ENCODE results near the gene COL27A1. TPM values are rescaled to one million over a fixed set of nuclear protein-coding genes. Genes with fewer than 3 reads are reported as not detected.

Gene COL27A1
- total RNA-seq, 1 experiment from 2014 or later, result 21.1 TPM

DNA sequence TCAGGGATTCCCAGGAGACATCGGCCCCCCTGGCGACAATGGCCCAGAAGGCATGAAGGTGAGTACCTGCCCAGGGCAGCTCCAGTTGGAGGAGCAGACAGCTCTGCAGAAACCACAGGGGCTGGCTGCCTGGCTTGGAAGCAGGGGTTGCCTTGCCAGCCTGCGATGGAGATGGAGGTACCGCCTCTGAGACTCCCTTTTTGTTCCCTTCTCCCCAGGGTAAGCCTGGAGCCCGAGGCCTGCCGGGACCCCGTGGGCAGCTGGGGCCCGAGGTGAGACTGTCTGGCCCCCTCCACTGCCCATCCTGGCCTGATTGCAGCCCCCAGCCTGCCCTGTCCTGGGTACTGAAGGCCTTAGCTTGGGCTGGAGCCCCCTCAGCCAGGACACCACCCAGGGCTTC is 84.9 kb downstream of the COL27A1 start:
- DNase-seq (ENCODE audit: low read depth), result no peak

DNA sequence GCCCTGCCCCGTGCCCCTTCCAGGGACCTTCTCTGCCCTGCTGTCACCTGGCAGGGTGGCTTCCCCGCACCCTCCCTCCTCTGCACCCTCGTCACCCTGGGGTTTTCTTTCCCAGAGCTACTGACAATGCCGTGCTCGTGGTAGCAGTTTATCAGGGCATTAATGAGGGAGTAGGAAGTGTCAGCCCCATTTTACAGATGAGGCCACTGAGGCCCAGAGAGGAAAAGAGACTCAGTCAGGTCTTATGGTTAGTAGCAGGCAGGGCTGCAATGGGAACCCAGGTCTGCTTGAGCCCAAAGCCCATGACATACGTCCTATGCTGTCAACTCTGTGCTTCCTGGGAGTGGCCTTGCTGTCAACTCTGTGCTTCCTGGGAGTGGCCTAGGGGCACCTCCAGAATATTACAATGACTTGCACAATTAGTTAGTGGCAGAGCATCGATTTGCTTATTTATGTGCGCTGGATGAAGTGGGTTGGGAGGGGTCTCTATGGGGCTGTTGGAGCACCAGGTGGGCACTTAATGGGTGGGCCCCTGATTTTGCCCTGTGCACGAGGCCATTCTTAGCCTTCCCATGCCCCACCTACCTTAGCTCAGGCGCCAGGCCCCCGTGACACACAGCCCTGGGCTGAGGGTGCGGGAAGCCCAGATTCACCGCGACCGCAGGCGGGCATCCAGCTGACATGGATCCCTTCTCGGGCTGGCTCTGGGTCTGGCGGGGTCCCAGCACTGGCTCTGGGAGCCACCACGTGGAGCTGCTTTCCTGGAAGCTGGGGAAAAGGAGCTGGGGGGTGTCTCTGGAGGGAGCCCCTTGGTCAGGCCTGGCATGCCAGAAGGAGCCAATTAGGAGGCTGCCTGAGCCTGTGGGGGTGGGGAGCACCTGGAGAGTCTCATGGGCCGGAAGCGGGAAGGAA is 85.6 kb downstream of the COL27A1 start:
- DNase-seq (ENCODE audit: low read depth), result no peak

DNA sequence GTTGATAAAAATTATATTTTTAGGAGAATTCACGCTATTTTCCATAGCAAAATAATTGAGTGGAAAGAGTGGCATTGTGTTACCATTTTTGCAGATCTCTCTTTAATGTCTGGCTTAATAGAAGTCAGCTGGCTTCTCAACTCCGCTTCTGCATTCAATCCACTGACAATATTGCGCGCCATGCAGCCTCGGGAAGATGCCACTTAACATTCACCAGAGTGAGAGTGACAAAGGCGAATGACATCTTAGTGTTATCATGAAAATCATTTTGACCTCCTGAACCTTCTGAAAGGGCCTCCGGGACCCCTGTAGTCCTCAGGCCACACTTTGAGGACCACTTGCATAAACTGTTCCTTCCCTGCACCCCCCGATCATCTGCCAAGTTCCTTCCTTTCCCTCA is 87.5 kb downstream of the COL27A1 start:
- DNase-seq (ENCODE audit: low read depth), result no peak

DNA sequence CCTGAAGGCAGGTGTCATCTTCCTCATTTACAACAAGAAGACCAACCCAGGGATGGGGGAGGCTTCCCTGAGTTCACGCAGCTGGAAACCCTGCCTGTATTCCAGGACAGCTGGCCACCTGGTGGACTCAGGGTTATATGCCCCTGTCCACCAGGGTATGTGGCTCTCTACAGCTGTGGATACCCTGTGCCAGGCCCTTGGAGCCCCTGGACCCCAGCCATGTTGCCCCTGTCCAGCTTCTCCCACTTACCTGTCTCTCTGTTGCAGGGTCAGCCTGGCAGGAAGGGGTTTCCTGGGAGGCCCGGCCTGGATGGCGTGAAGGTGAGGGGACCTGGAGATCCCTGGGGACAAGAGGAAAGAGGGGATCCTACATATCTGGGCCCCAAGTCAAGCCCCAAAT is 87.9 kb downstream of the COL27A1 start:
- no peak for DNase-seq (ENCODE audit: low read depth)

DNA sequence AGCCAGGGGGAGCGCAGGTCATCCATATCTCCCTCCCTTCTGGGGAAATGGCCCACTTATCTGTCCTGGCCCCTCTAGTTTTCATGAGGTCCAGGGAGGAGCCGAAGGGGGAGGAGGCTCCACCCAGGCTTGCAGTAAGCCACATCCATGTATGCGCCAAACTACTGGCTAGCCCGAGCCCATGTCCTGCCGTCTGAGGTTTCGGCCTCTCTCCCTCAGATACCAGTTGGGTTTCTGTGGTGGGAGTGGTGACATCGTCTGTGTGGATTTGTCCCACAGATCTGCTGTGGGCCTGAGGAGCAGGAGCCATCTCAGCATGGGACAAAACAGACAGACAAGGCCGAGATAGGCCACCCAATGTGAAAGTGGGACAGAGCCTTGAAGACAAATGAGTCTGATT is 89.2 kb downstream of the COL27A1 start:
- DNase-seq (ENCODE audit: low read depth), result no peak

DNA sequence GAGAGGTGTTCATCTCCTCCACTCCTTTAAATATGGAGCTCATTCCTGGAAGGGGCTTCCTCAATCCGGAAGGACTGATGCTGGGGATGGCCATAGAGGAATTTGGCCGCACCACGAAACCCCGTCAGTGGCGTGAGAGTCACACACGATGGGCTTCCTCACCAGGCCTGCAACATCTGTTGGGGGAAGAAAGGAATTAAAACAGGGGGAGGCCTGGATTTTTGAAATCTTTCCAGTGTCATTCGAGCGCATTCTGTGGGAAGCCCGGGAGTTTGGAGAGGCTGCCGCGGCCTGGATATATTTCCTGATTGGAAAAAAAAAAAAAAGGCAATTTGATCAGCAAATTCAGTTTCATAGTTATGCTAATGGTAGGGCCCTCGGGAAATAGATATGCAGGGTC is 91.2 kb downstream of the COL27A1 start:
- DNase-seq (ENCODE audit: low read depth), result no peak

DNA sequence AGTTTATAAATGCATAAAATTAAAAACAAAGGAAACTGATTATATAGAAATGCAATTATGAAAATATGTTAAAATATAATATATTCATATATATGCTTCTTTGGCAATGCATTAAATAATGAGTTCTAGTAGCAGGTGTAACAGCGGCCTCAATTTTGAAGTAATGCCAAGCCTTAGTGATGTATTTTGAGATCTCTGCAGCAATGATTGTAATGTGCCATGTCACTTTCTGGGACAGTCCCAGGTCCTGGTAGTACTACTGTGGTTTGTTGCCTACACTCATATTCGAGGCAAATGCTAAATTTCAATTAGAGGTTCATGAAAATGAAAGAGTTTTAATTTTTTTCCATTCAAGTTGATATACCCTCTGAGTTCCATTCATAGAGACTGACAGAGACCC is 91.7 kb downstream of the COL27A1 start:
- DNase-seq (ENCODE audit: low read depth), result no peak

DNA sequence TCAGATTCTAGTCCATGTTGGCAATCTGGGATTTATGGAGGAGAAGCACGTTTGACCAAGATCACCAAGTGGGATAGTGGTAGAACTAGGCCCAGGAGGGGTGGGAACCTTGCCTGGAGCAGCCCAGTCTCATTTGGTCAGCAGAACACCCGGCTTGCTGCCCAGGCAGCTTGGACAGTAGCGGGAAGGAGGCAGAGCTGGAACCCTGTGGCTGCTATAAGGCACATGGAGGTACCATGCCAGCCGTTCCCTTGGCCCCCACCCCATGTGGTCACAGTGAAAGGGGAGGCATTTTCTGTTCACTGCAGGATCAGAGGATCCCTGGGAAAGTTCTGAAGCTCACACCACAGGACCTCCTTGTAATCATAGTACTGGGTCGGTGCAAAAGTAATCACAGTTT is 92.2 kb downstream of the COL27A1 start:
- DNase-seq (ENCODE audit: low read depth), result no peak

DNA sequence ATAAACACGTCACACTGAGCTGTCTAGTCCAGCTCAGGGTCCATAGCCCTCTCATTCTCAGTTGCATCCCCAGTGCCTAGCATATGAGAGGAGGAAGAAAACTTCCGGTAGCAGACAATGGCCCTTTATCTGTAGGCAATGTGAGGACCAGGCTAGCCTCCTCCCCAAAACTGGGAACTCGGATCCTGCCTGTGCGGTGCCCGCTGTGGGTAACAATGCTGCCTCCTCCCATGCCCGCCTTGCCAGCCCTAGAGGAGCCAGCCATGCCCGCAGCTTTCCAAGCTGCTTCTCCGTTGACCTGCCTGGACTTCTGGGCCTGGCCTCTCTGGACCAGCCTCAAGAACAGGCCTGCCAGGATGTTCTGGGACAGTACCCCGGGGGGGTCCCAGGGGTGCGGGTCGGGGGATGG is 93.0 kb downstream of the COL27A1 start:
- DNase-seq (ENCODE audit: low read depth), result no peak

DNA sequence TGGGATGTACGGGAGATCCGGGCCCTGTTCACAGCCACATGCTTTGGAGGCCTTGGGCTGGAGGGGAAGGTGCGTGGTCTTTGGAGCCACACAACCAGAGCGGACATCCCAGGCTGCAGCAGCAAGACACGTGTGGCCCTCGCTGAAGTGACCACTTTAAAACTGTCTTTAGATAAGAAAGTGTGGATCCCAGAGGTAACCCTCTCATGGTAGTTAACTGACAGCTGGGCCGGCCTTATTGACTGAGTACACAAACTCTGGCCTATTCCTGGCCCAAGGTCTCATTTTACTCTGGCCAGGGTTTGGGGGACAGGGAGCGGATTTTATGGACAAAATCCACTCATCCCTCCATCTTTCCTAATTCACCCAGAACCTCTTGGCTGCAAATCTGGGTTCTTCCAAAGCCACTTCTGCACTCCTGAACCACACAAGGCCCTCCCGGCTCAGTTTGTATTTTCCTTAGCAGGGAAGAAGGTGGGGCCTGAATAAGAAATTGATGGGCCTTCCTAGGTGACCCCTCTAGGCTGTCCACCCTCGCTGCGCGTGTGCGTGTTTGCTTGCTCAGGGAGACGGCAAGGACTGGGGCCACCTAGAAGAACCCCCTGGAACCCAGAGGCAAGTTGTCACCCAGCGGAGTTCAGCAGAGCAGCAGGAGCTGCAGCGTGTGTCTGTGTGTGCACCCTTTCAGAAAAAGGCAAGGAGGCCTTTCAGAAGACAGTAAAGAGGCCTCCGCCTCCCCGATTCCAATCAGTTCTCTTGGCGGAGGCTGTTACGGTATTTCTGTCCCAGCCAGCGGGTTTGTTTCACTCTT is 94.3 kb downstream of the COL27A1 start:
- no peak for DNase-seq (ENCODE audit: low read depth)

DNA sequence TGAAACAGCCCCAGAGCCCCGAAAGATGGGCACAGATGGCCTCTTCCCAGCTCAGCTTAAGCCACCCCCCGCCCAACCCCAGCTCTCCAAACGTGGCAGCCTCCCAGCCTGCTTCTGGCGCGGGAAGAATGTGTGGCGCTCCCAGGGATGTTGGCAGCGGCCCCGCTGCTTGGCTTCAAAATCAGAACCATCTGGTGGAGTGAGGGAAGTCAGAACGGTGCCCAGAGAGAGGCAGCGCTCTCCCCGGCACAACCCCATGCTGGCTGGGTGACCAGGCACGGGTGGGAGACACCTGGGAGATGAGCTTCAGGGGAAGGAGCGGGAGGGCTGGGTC is 94.9 kb downstream of the COL27A1 start:
- no peak for DNase-seq (ENCODE audit: low read depth)

DNA sequence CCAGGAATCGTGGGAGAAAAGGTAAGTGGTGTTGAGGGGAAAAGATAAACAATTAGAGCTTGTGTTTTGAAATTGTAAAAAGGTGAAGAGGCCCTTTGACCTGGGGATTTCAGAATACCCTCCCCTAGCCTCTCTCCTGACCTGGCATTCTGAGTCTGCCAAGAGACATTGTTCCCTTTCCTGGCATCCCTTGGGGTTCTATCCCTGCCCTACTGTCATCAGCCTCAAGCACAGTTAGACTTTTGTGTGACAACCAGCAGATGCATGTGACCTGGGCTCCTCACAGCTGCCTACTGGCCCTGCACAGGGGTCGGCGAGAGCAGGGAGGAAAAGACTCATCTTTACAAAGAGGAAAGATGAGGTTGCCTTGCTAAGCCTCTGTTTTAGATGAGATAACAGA is 95.3 kb downstream of the COL27A1 start:
- DNase-seq (ENCODE audit: low read depth), result no peak

DNA sequence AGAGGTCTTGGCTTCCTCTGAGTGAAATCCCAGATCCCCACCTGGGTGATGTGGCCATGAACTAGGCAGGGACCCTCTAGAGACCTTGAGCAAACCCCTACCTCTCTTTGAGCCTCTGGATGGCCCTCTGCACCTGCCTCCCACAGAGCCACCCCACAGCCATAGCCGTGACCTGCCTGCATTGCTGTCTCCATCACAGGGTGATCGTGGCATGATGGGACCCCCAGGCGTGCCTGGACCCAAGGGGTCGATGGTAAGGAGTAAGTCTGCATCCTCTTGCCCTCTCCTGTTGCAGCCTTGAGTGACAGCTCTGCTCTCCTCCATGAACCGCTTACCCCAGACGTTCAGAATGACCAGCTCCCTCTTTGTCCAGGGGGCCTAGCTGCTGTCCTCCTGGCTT is 97.1 kb downstream of the COL27A1 start:
- DNase-seq (ENCODE audit: low read depth), result no peak

DNA sequence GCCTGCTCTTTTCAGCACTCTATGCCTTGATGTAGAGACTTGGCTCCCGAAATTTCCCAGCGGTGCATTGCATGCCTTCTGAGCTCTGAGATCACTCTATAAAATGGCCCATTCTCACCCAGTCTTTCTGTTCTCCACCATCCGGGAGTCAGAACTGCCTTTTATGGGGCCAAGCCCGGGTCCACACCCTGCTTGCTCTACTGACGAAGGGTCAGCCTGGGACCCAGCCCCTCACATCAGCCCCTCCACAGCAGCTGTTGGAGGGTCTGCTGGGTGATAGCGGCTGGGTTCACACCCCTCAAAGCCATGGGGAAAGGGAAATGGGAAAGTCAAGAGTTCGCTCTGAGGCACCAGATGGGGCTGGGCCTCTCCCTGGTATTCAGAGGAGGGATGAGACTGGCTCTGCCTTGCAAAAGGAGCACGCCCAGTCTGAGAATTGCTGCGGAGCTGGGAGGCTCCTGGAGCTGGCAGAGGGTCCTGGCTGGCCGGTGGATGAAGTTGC is 101.5 kb downstream of the COL27A1 start:
- no peak for DNase-seq (ENCODE audit: low read depth)

DNA sequence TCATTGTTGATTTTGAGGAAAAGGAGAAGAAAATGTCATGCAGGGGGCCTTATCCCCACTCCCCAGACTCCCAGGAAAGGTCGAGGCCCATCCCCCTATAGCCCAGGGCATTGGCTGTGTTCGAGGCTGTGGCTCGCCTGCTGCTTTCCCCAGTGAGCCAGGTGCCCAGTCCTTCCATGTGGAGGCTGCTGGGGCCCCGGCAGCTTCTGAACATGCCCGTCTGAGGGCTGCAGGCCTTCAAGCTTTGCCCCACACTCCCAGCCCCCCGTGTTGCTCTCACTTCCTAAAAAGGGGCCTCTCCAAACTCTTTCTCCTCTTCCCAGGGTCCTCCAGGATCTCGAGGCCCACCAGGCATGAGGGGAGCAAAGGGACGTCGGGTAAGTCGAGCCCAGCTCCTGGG is 102.9 kb downstream of the COL27A1 start:
- DNase-seq (ENCODE audit: low read depth), result no peak

DNA sequence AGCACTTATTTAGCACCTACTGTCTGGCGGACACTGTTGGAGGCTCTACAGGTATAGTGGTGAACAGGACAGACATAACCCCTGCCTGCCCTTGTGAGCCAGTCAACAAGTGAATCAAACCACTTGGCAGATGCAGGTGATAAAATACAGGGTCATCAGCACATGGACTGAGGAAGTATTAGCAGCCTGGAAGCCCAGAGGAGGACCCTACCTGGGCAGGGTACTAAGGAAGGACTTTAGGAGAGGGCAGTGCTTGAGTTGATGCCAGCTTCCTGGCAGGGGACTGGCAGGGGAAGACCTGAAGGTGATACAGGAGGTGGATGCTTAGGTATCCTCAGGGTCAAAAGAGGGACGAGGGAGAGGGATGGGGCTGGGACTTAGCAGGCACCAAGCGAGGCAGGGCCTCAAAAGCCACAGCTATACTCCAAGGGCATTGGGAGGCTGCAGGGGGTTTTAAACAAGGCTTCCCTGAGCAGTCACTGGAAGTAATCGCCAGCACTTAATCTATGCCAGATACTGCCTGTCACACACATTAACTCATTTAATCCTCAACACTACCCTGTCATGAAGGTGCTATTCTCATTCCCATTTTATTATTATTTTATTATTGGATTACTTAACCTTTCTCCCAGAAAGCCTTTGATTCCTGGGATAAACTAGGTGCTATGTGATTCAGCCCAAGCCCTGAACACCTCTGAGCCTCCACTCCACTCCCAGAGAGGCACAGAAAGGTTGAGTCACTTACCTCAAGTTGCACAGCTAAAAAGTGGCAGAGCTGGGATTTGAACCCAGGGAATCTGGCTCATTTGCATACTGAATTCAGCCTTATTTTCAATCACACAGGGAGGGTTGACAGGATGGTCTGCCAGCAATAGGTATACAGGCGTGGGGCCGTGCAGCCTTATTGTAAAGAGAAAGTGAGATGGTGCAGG is 103.8 kb downstream of the COL27A1 start:
- no peak for DNase-seq (ENCODE audit: low read depth)

DNA sequence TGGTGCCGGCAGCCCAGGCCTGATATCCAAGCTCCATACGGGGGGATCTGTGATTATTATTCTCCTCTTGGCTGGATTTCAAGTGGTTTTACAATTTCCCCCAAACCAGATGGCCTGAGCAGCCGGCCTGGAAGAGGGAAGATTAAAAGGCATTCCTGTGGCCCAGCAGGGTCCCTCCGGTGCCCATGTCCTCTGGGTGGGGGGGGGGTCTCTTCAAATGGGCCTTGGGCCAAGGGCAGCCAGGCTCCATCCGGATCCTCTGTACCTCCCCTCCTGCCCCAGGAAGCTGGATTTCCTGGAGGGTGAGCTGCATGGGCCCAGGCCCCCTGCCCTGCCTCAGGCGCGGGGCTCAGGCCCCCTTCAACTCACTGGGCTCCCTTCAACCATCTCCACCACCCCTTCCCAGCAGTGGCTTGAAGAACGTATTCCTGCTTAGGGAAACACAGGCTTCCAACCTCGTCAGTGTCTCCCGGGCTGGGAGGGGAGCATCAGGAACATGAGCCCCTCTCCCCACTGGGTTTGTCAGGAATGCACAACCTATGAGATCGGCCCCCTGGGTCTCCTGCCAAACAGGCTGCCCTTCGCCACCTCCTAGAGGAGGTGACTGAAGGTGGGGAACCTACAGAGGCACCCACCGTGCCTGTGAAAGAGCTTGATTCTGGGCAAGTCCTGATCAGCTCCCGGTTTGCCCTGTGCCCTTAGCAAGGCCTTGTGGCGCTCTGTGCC is 104.6 kb downstream of the COL27A1 start:
- DNase-seq (ENCODE audit: low read depth), result no peak

DNA sequence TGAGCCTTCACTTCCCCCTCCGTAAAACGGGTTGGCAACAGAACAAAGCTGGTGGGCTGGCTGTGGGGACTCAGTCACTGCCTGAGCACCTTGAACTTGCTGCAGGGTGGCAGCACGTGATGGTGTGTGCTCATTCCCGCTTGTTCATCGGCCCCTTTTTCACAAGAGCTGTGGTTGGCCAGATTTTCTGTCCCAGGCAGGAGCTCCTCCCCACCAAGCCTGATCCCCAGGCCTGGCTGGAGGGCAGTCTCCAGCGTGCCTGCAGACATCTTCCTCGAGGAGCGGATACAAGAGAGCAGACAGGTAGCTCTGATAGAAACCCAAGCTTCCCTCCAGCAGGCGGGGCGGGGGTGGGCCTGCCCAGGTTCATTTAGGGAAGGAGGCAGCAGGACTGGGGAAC is 105.7 kb downstream of the COL27A1 start:
- no peak for DNase-seq (ENCODE audit: low read depth)

DNA sequence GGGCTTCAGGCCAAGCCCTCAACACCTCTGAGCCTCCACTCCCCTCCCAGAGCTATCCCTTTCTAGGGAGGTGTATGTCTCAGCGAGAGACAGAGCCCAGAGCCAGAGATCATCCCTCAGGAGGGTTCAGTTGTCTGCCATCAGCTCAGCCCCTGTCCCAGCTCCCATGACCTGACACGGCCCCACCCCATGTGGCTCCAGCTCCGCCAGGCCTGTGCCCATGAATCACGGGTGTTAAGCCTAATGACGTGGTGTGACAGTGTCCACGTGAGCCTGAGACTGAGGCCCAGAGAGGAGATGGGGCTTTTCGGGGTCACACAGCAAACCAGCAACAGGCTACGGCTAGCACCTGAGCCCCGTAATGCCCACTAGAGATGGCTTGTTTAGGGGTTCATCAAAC is 106.7 kb downstream of the COL27A1 start:
- DNase-seq (ENCODE audit: low read depth), result no peak

DNA sequence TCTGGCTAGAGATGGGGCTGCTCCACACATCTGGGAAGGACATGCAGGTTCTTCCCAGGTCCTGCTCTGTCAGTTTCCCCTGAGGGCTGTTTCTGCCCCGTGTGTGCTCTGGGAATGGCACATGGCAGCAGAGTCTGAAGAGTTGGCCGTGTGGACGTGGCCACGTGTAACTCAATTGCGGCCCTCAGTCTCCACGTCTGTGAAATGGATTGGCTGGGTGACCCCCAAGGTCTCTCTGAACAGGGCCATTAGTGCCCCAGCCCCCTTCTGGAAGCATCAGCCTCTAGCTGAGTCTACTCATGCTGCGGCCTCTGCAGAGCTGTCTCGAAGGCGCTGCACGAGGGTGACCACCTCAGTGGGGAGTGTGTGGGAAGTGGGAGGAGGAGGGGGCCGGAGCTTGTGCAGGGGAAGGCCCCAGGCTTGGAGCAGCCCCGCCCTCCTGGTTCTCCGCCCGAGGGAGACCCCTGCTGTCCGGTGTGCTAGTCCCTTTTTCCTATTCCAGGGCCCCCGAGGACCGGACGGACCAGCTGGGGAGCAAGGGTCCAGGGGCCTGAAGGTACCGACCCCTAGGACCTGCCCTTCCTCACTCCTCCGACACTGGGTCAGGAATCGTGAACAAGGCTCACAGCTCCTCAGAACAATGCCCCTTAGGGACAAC is 108.6 kb downstream of the COL27A1 start:
- DNase-seq (ENCODE audit: low read depth), result no peak
